C4-2B (cell line): ENCODE data around the gene TANC1.

ENCODE experiments used
- H3K27ac ChIP-seq: fragments of 450-650 bp; 2 replicates; pipeline ENCODE4 v1.5.1; 2017
- CTCF ChIP-seq: fragments of 450-650 bp; conservative IDR thresholded peaks from 2 replicates; pipeline ENCODE4 v1.5.1; 2017; ENCODE audit warnings: mild to moderate bottlenecking
- ZFX ChIP-seq: fragments of 450-650 bp; IDR thresholded peaks from 2 replicates; pipeline ENCODE4 v1.6.1; 2017

The TANC1 gene

GRCh38 chr2:159133797-159134196 is 165.4 kb downstream of the TANC1 start:
- TF ChIP-seq ZFX: no peak
- TF ChIP-seq CTCF: no peak
- no peak overlapping the region for H3K27ac ChIP-seq

GRCh38 chr2:159134979-159135378 is 166.5 kb downstream of the TANC1 start:
- H3K27ac ChIP-seq: no peak overlapping the region; the same call in 1 of the 2 replicates
- no peak for TF ChIP-seq CTCF
- TF ChIP-seq ZFX: no peak

DNA sequence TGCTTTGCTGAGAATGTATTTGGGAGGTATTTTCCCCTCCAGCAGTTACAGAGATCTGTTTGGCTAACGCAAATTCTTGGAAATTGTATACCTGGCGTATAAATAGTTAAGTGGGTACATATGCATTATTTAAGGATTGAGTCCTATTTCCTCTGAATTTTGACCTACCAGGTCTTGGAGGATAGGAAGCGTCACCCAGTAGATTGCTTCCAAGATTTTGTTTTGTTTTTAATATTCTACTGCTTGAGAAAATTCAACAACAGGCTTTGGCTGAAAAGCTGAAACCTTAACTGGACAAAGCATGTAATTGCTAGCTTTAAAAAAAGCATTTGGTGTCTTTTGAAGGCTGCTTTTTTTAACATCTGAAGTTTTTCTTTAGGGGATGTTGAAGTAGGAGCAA is 168.0 kb downstream of the TANC1 start:
- TF ChIP-seq ZFX (no peak), CTCF (no peak)
- H3K27ac ChIP-seq: peak overlapping the region; percentile 61; the same call in 1 of the 2 replicates

GRCh38 chr2:159137511-159138241 is 169.2 kb downstream of the TANC1 start:
- H3K27ac ChIP-seq: peak overlapping the region; percentile 96
- TF ChIP-seq ZFX (no peak), CTCF (no peak)

DNA sequence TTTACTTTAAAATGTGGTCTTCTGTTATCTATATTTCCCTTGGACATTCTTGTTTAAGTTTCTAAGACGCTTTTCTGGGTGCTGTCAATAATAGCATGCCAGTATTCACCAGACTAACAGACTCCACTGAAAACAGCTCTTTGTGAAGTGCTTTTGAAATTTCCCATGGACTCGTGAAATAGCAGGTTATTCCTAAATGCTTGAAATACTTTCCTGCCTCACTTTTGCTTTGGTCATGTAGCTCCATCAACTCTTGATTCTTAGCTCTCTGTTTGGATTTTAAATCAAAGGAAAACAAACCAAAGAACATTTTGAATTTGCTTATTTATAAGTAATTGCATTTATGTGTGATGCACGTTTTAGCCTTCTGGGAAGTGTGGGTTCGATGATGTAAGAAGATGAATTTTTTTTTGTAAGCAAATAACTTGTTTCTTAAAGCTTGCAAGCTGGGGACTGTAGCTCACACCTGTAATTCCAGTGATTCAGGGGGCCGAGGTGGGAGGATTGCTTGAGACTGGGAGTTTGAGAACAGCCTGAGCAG is 170.3 kb downstream of the TANC1 start:
- H3K27ac ChIP-seq: peak overlapping the region; percentile 96; the same call in 1 of the 2 replicates
- TF ChIP-seq ZFX: no peak
- TF ChIP-seq CTCF: no peak

- TF ChIP-seq ZFX (no peak), CTCF (no peak)
- H3K27ac ChIP-seq: peak overlapping the region; percentile 63
These were observed 170.9 kb downstream of the TANC1 start for GRCh38 chr2:159139216-159139933.
